HCT116 (cell line): ENCODE data around the gene PLEKHH2. TPM values are rescaled to one million over a fixed set of nuclear protein-coding genes. Genes with fewer than 3 reads are reported as not detected.

Experiments used
- ATAC-seq: fragments of 200-7000 bp; cut with Tn5 transposase; 2 replicates; pipeline ENCODE4 v1.9.1; 2020; ENCODE audit warnings: mild to moderate bottlenecking, moderate library complexity
- BruUV-seq: library from RNA; stranded (reverse); fragments of 400-500 nt; replicated peaks from 2 replicates; lab custom pipeline; 2021; lab: Mats Ljungman, UMichigan
- CTCF ChIA-PET: fragments of 300-600 bp; sonication (Branson Sonifier 250); formaldehyde crosslinking; loops from one replicate; lab custom pipeline; 2021; ENCODE audit warnings: antibody characterized with exemption; lab: Charles Lee
- POLR2A ChIA-PET: fragments of 300-600, 350-600 bp; sonication (Branson Sonifier 250); formaldehyde crosslinking; loops from one replicate; lab custom pipeline; 2021; ENCODE audit warnings: antibody characterized with exemption; lab: Charles Lee
- RAD21 ChIA-PET, 2 experiments: fragments of 300-600 bp; sonication (Branson Sonifier 250); formaldehyde crosslinking; loops; one replicate each; lab custom pipeline; 2023; ENCODE audit warnings: low total read pairs in 2 of 2; ENCODE audit not compliant: uncharacterized antibody in 2 of 2, unreplicated experiment in 2 of 2, low non-redundant PET in 1 of 2; lab: Charles Lee
- DNase-seq: peaks from one replicate; pipeline ENCODE4 v3.0.0-alpha.2; 2010; ENCODE audit warnings: low read depth, low spot score
- H2AFZ ChIP-seq: fragments of 200-600 bp; shearing (Covaris generic), sonication (generic); 2 replicates; pipeline ENCODE4 v1.6.1; 2017; ENCODE audit warnings: low read depth, mixed run types, mixed read lengths, antibody characterized with exemption, low read length; ENCODE audit not compliant: poor library complexity, severe bottlenecking
- H3K27ac ChIP-seq: 2 replicates; pipeline ENCODE4 v1.5.1; 2012; ENCODE audit warnings: low read depth, low read length
- H3K27me3 ChIP-seq: fragments of 200-600 bp; sonication (generic); 2 replicates; pipeline ENCODE4 v1.6.1; 2016; ENCODE audit warnings: mixed run types, low read length, mixed read lengths; ENCODE audit not compliant: insufficient read depth
- H3K36me3 ChIP-seq, 2 experiments: fragments of 200-500 bp in 1 of 2; fragments of 200-600 bp in 1 of 2; sonication (Bioruptor generic) in 1 of 2; sonication (generic) in 1 of 2; 2 replicates each; pipeline versions ENCODE4 v1.5.1 to v1.6.1; 2014 to 2016; ENCODE audit warnings: low read length in 2 of 2, inconsistent platforms in 1 of 2, mixed read lengths in 1 of 2, mixed run types in 1 of 2; ENCODE audit not compliant: insufficient read depth in 2 of 2, control insufficient read depth in 1 of 2
- H3K4me1 ChIP-seq, 2 experiments: fragments of 200-600 bp in 1 of 2; sonication (generic) in 1 of 2; 2 replicates each; pipeline versions ENCODE4 v1.5.1 to v1.6.1; 2012 to 2017; ENCODE audit warnings: low read length in 2 of 2, inconsistent platforms in 1 of 2, mild to moderate bottlenecking in 1 of 2, mixed read lengths in 1 of 2, mixed run types in 1 of 2, moderate library complexity in 1 of 2; ENCODE audit not compliant: insufficient read depth in 2 of 2, control insufficient read depth in 1 of 2
- H3K4me2 ChIP-seq: fragments of 200-600 bp; sonication (generic); 2 replicates; pipeline ENCODE4 v1.6.1; 2017; ENCODE audit warnings: mixed run types, low read length, mixed read lengths
- H3K4me3 ChIP-seq, 2 experiments: fragments of 200-600 bp in 1 of 2; sonication (generic) in 1 of 2; replicated peaks in 1 of 2; 2 replicates each; pipeline ENCODE4 v1.5.1; 2011 to 2016; ENCODE audit warnings: low read length in 2 of 2, control low read depth in 1 of 2, low read depth in 1 of 2, mild to moderate bottlenecking in 1 of 2, mixed read lengths in 1 of 2, mixed run types in 1 of 2
- H3K79me2 ChIP-seq: fragments of 200-600 bp; sonication (generic); 2 replicates; pipeline ENCODE4 v1.6.1; 2017; ENCODE audit warnings: mild to moderate bottlenecking, mixed run types, low read length, moderate library complexity, mixed read lengths; ENCODE audit not compliant: insufficient read depth
- H3K9ac ChIP-seq: fragments of 200-600 bp; sonication (generic); 2 replicates; pipeline ENCODE4 v1.6.1; 2016; ENCODE audit warnings: low read length, mixed read lengths
- H3K9me2 ChIP-seq: fragments of 200-600 bp; sonication (generic), shearing (Covaris generic); 2 replicates; pipeline ENCODE4 v1.6.1; 2017; ENCODE audit warnings: mixed run types, mild to moderate bottlenecking, moderate library complexity; ENCODE audit not compliant: insufficient read depth
- H3K9me3 ChIP-seq, 2 experiments: fragments of 200-500 bp in 1 of 2; fragments of 200-600 bp in 1 of 2; sonication (Bioruptor generic) in 1 of 2; sonication (generic) in 1 of 2; 2 replicates each; pipeline ENCODE4 v1.6.1; 2014 to 2017; ENCODE audit warnings: low read length in 2 of 2, mixed read lengths in 2 of 2, inconsistent platforms in 1 of 2, low read depth in 1 of 2, mild to moderate bottlenecking in 1 of 2, mixed run types in 1 of 2, moderate library complexity in 1 of 2; ENCODE audit not compliant: control insufficient read depth in 1 of 2, insufficient read depth in 1 of 2
- H4K20me1 ChIP-seq: fragments of 200-600 bp; sonication (generic), shearing (Covaris generic); 2 replicates; pipeline ENCODE4 v1.6.1; 2017; ENCODE audit warnings: mixed run types, mild to moderate bottlenecking, moderate library complexity; ENCODE audit not compliant: insufficient read depth
- CBX3 ChIP-seq: IDR thresholded peaks from 2 replicates; pipeline ENCODE4 v1.6.1; 2012; ENCODE audit warnings: low read depth
- EGR1 ChIP-seq: IDR thresholded peaks from 2 replicates; pipeline ENCODE4 v1.6.1; 2012; ENCODE audit warnings: low read depth
- EZH2 ChIP-seq: fragments of 200-600 bp; sonication (generic); IDR thresholded peaks from 2 replicates; pipeline ENCODE4 v1.6.1; 2017; ENCODE audit warnings: antibody characterized with exemption, mixed run types
- EZH2phosphoT487 ChIP-seq: fragments of 200-600 bp; IDR thresholded peaks from 2 replicates; pipeline ENCODE4 v1.6.1; 2018; ENCODE audit warnings: antibody characterized with exemption, borderline replicate concordance
- MAX ChIP-seq: IDR thresholded peaks from 2 replicates; pipeline ENCODE4 v1.6.1; 2012
- POLR2A ChIP-seq: IDR thresholded peaks from 2 replicates; pipeline ENCODE4 v1.7.0; 2011; ENCODE audit warnings: borderline replicate concordance; ENCODE audit not compliant: insufficient read depth, insufficient read length; ENCODE audit errors: extremely low read depth
- SP1 ChIP-seq: IDR thresholded peaks from 2 replicates; pipeline ENCODE4 v1.6.1; 2012; ENCODE audit warnings: low read depth
- SRF ChIP-seq: IDR thresholded peaks from 2 replicates; pipeline ENCODE4 v1.6.1; 2012; ENCODE audit warnings: low read depth
- TCF7L2 ChIP-seq: IDR thresholded peaks from 2 replicates; pipeline ENCODE4 v1.7.0; 2011; ENCODE audit warnings: borderline replicate concordance, inconsistent platforms; ENCODE audit not compliant: insufficient read depth, insufficient read length; ENCODE audit errors: extremely low read depth
- intact Hi-C: fragments of 100-400 bp; cut with micrococcal nuclease; formaldehyde crosslinking; loops from 2 replicates; pipeline ENCODE4 v1.10.0; 2022
- total RNA-seq: library from RNA; stranded (reverse); gene quantifications from one replicate; pipeline ENCODE4 v1.2.1, GENCODE V29; 2021; ENCODE audit not compliant: unreplicated experiment
- TF ChIP-seq, protein P1 (sequence below), 3 experiments: fragments of 200-600 bp in 1 of 3; sonication (generic) in 1 of 3; IDR thresholded peaks in 2 of 3; conservative IDR thresholded peaks in 1 of 3; 2 replicates each; pipeline ENCODE4 v1.5.1; 2012 to 2017; ENCODE audit warnings: low read depth in 2 of 3, low read length in 2 of 3, antibody characterized with exemption in 1 of 3, borderline replicate concordance in 1 of 3, control low read depth in 1 of 3, mild to moderate bottlenecking in 1 of 3, mixed read lengths in 1 of 3, mixed run types in 1 of 3, moderate library complexity in 1 of 3; ENCODE audit not compliant: insufficient read depth in 1 of 3

The PLEKHH2 gene
- total RNA-seq, 1 experiment from 2014 or later: 7.8 TPM

DNA sequence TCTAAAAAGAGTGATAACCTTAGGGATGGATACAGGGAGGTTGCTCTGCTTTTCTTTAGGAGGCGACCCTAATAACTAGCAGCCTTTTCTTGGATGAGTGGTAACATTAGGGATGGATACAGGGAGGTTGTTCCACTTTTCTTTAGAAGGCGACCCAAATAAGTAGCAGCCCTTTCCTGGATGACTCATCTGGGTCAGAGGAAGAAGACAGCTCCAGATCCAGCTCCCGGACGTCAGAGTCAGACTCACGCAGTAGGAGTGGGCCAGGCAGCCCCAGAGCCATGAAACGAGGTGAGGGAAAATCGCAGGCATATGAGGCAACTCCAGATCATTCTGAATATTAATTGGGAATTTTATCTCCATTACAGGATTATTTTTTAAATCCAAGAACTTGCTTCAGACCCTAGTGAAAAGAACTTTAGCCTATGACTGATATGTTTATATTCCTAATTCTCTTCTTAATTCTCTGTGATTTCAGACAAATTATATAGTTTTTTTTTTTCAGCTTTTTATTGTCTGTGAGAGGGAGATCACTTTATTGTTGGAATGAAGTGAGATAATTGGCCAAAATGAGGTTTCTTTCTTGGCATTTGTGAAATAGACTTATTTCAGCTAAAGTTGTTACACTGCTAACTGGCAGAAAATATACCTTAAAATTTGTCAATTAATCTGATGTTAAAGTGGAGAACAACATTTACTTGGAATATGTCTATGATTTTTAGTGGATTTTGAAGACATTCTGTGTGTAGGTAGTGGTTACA lies 70.4 kb downstream of the PLEKHH2 start:
- ChIA-PET CTCF (no interaction called here), RAD21 (no interaction called here), POLR2A (no interaction called here)
- DNase-seq: no peak
- no peaks in the 10 kb centered on the region for H3K79me2 ChIP-seq
- no TSS peak for BruUV-seq
- peaks cover 0 to 7% of the 10 kb centered on the region in 2 experiments; a peak in 2 of 4 replicates for H3K4me1 ChIP-seq
- no peaks in the 10 kb centered on the region for H3K9me2 ChIP-seq
- H3K27me3 ChIP-seq: no peaks in the 10 kb centered on the region
- no peaks in the 10 kb centered on the region for H3K36me3 ChIP-seq
- no peak overlapping the region for H3K4me3 ChIP-seq
- no peak overlapping the region for H3K9ac ChIP-seq
- no peaks in the 10 kb centered on the region for H4K20me1 ChIP-seq
- no peak for TF ChIP-seq TCF7L2
- intact Hi-C loops: no loop called here
- 0 out of 2 replicates have a peak, but pooled peaks have one; percentile 42 for ATAC-seq
- no peaks in the 10 kb centered on the region for H3K9me3 ChIP-seq
- H2AFZ ChIP-seq: no peak overlapping the region
- 0 out of 2 replicates have a peak overlapping the region, but pooled peaks have one; percentile 1 for H3K4me2 ChIP-seq
- H3K27ac ChIP-seq: no peak overlapping the region

- intact Hi-C loops: no loop called here
- Histone ChIP-seq H3K36me3 (no peaks in the 10 kb centered on the region), H3K79me2 (no peaks in the 10 kb centered on the region), H3K27ac (no peak overlapping the region), H3K4me1 (peaks cover 0 to 7% of the 10 kb centered on the region in 2 experiments; a peak in 2 of 4 replicates), H3K4me3 (no peak overlapping the region), H4K20me1 (no peaks in the 10 kb centered on the region), H3K9me3 (no peaks in the 10 kb centered on the region), H3K4me2 (no peak overlapping the region)
- BruUV-seq: no TSS peak
- no peak for DNase-seq
- POLR2A ChIA-PET: no interaction called here
- TF ChIP-seq EZH2phosphoT487 (no peak), MAX (no peak), TCF7L2 (no peak), POLR2A (no peak), EZH2 (no peak), EGR1 (no peak), CBX3 (no peak), SP1 (no peak), SRF (no peak)
- TF ChIP-seq, protein P1, sequence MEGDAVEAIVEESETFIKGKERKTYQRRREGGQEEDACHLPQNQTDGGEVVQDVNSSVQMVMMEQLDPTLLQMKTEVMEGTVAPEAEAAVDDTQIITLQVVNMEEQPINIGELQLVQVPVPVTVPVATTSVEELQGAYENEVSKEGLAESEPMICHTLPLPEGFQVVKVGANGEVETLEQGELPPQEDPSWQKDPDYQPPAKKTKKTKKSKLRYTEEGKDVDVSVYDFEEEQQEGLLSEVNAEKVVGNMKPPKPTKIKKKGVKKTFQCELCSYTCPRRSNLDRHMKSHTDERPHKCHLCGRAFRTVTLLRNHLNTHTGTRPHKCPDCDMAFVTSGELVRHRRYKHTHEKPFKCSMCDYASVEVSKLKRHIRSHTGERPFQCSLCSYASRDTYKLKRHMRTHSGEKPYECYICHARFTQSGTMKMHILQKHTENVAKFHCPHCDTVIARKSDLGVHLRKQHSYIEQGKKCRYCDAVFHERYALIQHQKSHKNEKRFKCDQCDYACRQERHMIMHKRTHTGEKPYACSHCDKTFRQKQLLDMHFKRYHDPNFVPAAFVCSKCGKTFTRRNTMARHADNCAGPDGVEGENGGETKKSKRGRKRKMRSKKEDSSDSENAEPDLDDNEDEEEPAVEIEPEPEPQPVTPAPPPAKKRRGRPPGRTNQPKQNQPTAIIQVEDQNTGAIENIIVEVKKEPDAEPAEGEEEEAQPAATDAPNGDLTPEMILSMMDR (IDR thresholded peaks at IDR 0.05 in 2 of 3, conservative IDR thresholded peaks at IDR 0.05 in 1 of 3; ENCODE audit: borderline replicate concordance in 1 of 3, insufficient read depth in 1 of 3, low read depth in 2 of 3, low read length in 2 of 3): no peak
- TF ChIP-seq, all 23 proteins: peak for 0
- H2AFZ ChIP-seq: no peak overlapping the region
- CTCF ChIA-PET: no interaction called here
- H3K9ac ChIP-seq: no peak overlapping the region
- no peak for ATAC-seq
- H3K9me2 ChIP-seq: no peaks in the 10 kb centered on the region
- RAD21 ChIA-PET: no interaction called here
- no peaks in the 10 kb centered on the region for H3K27me3 ChIP-seq
These were observed 71.1 kb downstream of the PLEKHH2 start for GRCh38 chr2:43708178-43708577.
